Measurements from ENCODE around the gene LHX2. TPM values are rescaled to one million over a fixed set of nuclear protein-coding genes. Genes with fewer than 3 reads are reported as not detected.

The LHX2 gene
- total and polyA plus RNA-seq, 7 experiments from 2014 or later, result not detected

DNA sequence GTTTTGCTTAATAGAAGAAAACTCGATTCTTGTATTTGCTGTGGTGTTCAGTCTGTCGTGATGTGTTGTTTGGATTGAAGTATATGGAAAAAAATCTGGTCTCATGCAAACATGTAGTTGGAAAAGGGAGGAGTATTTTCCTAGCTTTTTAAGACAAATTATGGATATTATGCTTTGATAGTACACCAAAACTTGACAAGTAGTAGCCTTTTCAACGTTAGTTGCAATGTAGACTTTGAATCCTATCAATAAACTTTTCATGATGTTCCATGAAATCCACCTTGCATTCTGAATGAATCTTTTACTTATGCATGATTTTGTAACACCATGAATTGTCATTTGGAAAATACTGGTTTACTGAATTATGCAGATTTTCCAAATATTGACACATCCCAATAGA is 64.2 kb downstream of the LHX2 start:
- Histone ChIP-seq H3K27me3 (ENCODE audit: control insufficient read depth in 2 of 2, insufficient read depth in 2 of 2, low read length in 2 of 2) (no peaks in the 10 kb centered on the region), H3K4me3 (ENCODE audit: low read length) (no peak overlapping the region), H3K9me3 (ENCODE audit: control insufficient read depth in 2 of 3, low read length in 3 of 3) (no peaks in the 10 kb centered on the region), H3K4me1 (ENCODE audit: control insufficient read depth in 2 of 2, insufficient read depth in 2 of 2, low read length in 2 of 2) (no peaks in the 10 kb centered on the region), H3K27ac (ENCODE audit: low read depth, low read length) (no peak overlapping the region), H3K36me3 (ENCODE audit: control insufficient read depth in 2 of 3, insufficient read depth in 3 of 3, low read length in 3 of 3) (no peaks in the 10 kb centered on the region)
- DNase-seq (no peak), ATAC-seq (no peak)
- Mint-ChIP-seq H3K9me3 (peaks cover 0 to 5% (median 0%) of the 10 kb centered on the region in 11 donors), H3K4me3 (no peak overlapping the region), H3K27me3 (peaks cover 9 to 29% (median 19%) of the 10 kb centered on the region in 5 donors), H3K27ac (no peak overlapping the region), H3K4me1 (no peaks in the 10 kb centered on the region), H3K36me3 (no peaks in the 10 kb centered on the region)
- POLR2A ChIA-PET, result no interaction called here
- intact Hi-C loops (cut with micrococcal nuclease), result no loop called here
- CTCF ChIA-PET, result no interaction called here

GRCh38 chr9:124077915-124078572 is 66.5 kb downstream of the LHX2 start:
- Histone ChIP-seq H3K4me1 (ENCODE audit: control insufficient read depth in 2 of 2, insufficient read depth in 2 of 2, low read length in 2 of 2) (no peaks in the 10 kb centered on the region), H3K36me3 (ENCODE audit: control insufficient read depth in 2 of 3, insufficient read depth in 3 of 3, low read length in 3 of 3) (no peaks in the 10 kb centered on the region), H3K27me3 (ENCODE audit: control insufficient read depth in 2 of 2, insufficient read depth in 2 of 2, low read length in 2 of 2) (no peaks in the 10 kb centered on the region), H3K4me3 (ENCODE audit: low read length) (no peak overlapping the region), H3K27ac (ENCODE audit: low read depth, low read length) (no peak overlapping the region), H3K9me3 (ENCODE audit: control insufficient read depth in 2 of 3, low read length in 3 of 3) (no peaks in the 10 kb centered on the region)
- ChIA-PET CTCF (no interaction called here), POLR2A (no interaction called here)
- H3K27me3 Mint-ChIP-seq, result peaks cover 4 to 18% (median 13%) of the 10 kb centered on the region in 5 donors
- H3K4me1 Mint-ChIP-seq, result no peaks in the 10 kb centered on the region
- DNase-seq (no peak), ATAC-seq (no peak)
- no peak overlapping the region for H3K27ac Mint-ChIP-seq
- intact Hi-C loops (cut with micrococcal nuclease), result no loop called here
- H3K36me3 Mint-ChIP-seq, result no peaks in the 10 kb centered on the region
- peaks cover 0 to 3% (median 0%) of the 10 kb centered on the region in 11 donors for H3K9me3 Mint-ChIP-seq
- H3K4me3 Mint-ChIP-seq, result no peak overlapping the region

GRCh38 chr9:124078641-124079040 is 67.1 kb downstream of the LHX2 start:
- Histone ChIP-seq H3K9me3 (ENCODE audit: control insufficient read depth in 2 of 3, low read length in 3 of 3) (no peaks in the 10 kb centered on the region), H3K36me3 (ENCODE audit: control insufficient read depth in 2 of 3, insufficient read depth in 3 of 3, low read length in 3 of 3) (no peaks in the 10 kb centered on the region), H3K27ac (ENCODE audit: low read depth, low read length) (no peak overlapping the region), H3K4me1 (ENCODE audit: control insufficient read depth in 2 of 2, insufficient read depth in 2 of 2, low read length in 2 of 2) (no peaks in the 10 kb centered on the region), H3K4me3 (ENCODE audit: low read length) (no peak overlapping the region), H3K27me3 (ENCODE audit: control insufficient read depth in 2 of 2, insufficient read depth in 2 of 2, low read length in 2 of 2) (no peaks in the 10 kb centered on the region)
- no peak for ATAC-seq
- Mint-ChIP-seq H3K36me3 (no peaks in the 10 kb centered on the region), H3K9me3 (peaks cover 0 to 4% (median 0%) of the 10 kb centered on the region in 11 donors), H3K4me1 (peaks cover 0 to 2% (median 0%) of the 10 kb centered on the region in 7 donors), H3K27ac (no peak overlapping the region), H3K4me3 (no peak overlapping the region), H3K27me3 (peaks cover 4 to 14% (median 12%) of the 10 kb centered on the region in 5 donors)
- POLR2A ChIA-PET, result no interaction called here
- CTCF ChIA-PET, result no interaction called here
- intact Hi-C loops (cut with micrococcal nuclease), result no loop called here
- no peak for DNase-seq

DNA sequence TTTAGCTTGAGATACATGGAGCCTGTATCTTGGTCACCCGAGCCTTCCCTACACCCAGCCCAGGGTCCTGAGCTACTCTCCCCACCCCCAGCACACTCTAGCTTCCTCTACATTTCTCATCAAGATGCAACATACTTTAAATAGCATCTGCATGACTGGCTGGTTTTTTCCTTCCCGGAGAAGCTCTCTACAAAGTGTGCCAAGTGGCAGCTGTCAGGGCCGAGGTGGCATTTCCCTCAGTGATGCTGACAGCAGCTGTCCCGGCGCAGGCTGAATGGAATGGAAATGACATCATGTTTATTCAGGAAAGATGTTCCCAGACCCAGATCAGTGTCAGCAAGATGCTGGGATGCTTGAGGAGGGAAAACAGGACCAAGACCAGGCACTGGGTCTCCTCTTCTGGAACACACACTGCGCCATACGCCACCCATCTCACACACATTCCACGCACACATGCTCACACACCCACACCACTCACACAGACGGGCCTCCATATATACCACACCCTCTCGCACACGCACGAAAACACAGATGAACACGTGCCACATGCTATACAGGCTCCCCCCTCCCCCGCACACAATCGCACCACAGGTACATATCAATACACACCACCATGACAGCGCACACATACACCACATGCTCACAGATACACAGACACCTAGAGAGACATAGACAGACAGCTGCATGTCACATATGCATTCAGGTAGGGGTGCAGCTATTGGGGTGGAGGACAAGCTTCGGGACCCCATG is 67.8 kb downstream of the LHX2 start:
- Histone ChIP-seq H3K27me3 (ENCODE audit: control insufficient read depth in 2 of 2, insufficient read depth in 2 of 2, low read length in 2 of 2) (no peaks in the 10 kb centered on the region), H3K27ac (ENCODE audit: low read depth, low read length) (no peak overlapping the region), H3K4me3 (ENCODE audit: low read length) (no peak overlapping the region), H3K36me3 (ENCODE audit: control insufficient read depth in 2 of 3, insufficient read depth in 3 of 3, low read length in 3 of 3) (no peaks in the 10 kb centered on the region), H3K4me1 (ENCODE audit: control insufficient read depth in 2 of 2, insufficient read depth in 2 of 2, low read length in 2 of 2) (no peaks in the 10 kb centered on the region), H3K9me3 (ENCODE audit: control insufficient read depth in 2 of 3, low read length in 3 of 3) (no peaks in the 10 kb centered on the region)
- no peak for ATAC-seq
- no peak overlapping the region for H3K4me3 Mint-ChIP-seq
- peaks cover 0 to 2% (median 0%) of the 10 kb centered on the region in 7 donors for H3K4me1 Mint-ChIP-seq
- peaks cover 0 to 6% (median 2%) of the 10 kb centered on the region in 11 donors for H3K9me3 Mint-ChIP-seq
- CTCF ChIA-PET, result no interaction called here
- H3K27me3 Mint-ChIP-seq, result peaks cover 4 to 13% (median 9%) of the 10 kb centered on the region in 5 donors
- no peaks in the 10 kb centered on the region for H3K36me3 Mint-ChIP-seq
- no peak for DNase-seq
- POLR2A ChIA-PET, result no interaction called here
- no peak overlapping the region for H3K27ac Mint-ChIP-seq
- intact Hi-C loops (cut with micrococcal nuclease), result no loop called here

GRCh38 chr9:124082622-124083021 is 71.1 kb downstream of the LHX2 start:
- peaks cover 8 to 37% (median 18%) of the 10 kb centered on the region in 11 donors for H3K9me3 Mint-ChIP-seq
- H3K27ac Mint-ChIP-seq, result no peak overlapping the region
- H3K4me3 ChIP-seq (ENCODE audit: low read length), result no peak overlapping the region
- CTCF ChIA-PET, result no interaction called here
- POLR2A ChIA-PET, result no interaction called here
- DNase-seq (no peak), ATAC-seq (no peak)
- H3K4me1 ChIP-seq (ENCODE audit: control insufficient read depth in 2 of 2, insufficient read depth in 2 of 2, low read length in 2 of 2), result no peaks in the 10 kb centered on the region
- H3K27me3 Mint-ChIP-seq, result peaks cover 1 to 9% (median 5%) of the 10 kb centered on the region in 5 donors
- peaks cover 0 to 7% (median 6%) of the 10 kb centered on the region in 5 donors for H3K36me3 Mint-ChIP-seq
- intact Hi-C loops (cut with micrococcal nuclease), result no loop called here
- H3K9me3 ChIP-seq (ENCODE audit: control insufficient read depth in 2 of 3, low read length in 3 of 3), result peaks cover 0 to 10% (median 0%) of the 10 kb centered on the region in 3 experiments
- H3K27me3 ChIP-seq (ENCODE audit: control insufficient read depth in 2 of 2, insufficient read depth in 2 of 2, low read length in 2 of 2), result no peaks in the 10 kb centered on the region
- no peak overlapping the region for H3K4me3 Mint-ChIP-seq
- no peaks in the 10 kb centered on the region for H3K36me3 ChIP-seq (ENCODE audit: control insufficient read depth in 2 of 3, insufficient read depth in 3 of 3, low read length in 3 of 3)
- H3K4me1 Mint-ChIP-seq, result peaks cover 0 to 2% (median 0%) of the 10 kb centered on the region in 7 donors
- no peak overlapping the region for H3K27ac ChIP-seq (ENCODE audit: low read depth, low read length)

Other genes starting within 250 kb of the LHX2 start
- gene DENND1A, start 81.6 kb upstream of the LHX2 start, total RNA-seq, result 10 to 100 TPM; 14.5 to 41.1 (median 17.1) TPM
- gene DENND1A, start 81.6 kb upstream of the LHX2 start, polyA plus RNA-seq, result 1 to 10 TPM; 4.6 to 6.5 TPM
- 10 to 100 TPM in 1 of 5 experiments, 1 to 10 TPM in 4; 1.9 to 32.8 (median 2.8) TPM for gene NEK6, start 246.2 kb downstream of the LHX2 start, total RNA-seq
- gene NEK6, start 246.2 kb downstream of the LHX2 start, polyA plus RNA-seq, result under 1 TPM; 0.43 to 0.54 TPM